GM20000 (cell line): ENCODE results near the gene DENND1C.

ENCODE experiments used
- DNase-seq: peaks from one replicate; pipeline ENCODE4 v3.0.0; 2012; ENCODE audit warnings: low spot score
- TF ChIP-seq, protein P1 (sequence below): IDR thresholded peaks from 2 replicates; pipeline ENCODE4 v1.5.1; 2012; ENCODE audit warnings: mild to moderate bottlenecking, control low read depth; ENCODE audit errors: extremely low read depth, missing control alignments

DENND1C gene

DNA sequence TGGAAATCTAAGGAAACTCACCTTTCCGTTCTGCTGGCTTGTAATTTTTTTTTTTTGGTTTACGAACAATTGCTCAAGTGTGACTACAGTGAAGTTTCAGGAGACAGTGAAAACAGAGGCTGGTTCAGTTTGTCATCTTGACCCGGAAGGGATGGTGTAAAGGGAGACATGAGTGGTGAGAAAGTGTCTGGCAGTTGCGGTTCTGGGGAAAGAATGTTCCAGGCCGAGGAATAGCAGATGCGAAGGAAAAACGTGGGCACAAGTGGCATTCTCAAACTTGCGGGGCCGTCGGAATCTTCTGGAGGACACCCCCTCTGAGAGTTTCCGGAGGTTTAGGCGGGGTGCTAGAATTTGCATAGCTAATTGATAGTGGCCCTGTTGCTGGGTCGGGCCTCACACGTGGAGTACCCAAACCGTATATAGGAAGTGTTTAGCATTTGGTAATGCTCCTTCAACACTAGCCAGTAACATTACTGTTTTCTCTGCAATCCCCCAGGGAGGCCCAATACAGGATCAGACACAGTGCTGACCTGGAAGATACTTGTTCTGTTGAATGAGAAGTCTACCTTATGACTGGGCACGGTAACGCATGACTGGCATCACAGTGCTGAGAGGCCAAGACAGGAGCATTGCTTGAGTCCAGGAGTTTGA is 46.4 kb upstream of the DENND1C start:
- peak; percentile 83 for DNase-seq
- TF ChIP-seq, protein P1, sequence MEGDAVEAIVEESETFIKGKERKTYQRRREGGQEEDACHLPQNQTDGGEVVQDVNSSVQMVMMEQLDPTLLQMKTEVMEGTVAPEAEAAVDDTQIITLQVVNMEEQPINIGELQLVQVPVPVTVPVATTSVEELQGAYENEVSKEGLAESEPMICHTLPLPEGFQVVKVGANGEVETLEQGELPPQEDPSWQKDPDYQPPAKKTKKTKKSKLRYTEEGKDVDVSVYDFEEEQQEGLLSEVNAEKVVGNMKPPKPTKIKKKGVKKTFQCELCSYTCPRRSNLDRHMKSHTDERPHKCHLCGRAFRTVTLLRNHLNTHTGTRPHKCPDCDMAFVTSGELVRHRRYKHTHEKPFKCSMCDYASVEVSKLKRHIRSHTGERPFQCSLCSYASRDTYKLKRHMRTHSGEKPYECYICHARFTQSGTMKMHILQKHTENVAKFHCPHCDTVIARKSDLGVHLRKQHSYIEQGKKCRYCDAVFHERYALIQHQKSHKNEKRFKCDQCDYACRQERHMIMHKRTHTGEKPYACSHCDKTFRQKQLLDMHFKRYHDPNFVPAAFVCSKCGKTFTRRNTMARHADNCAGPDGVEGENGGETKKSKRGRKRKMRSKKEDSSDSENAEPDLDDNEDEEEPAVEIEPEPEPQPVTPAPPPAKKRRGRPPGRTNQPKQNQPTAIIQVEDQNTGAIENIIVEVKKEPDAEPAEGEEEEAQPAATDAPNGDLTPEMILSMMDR = no peak

- TF ChIP-seq, protein P1 = no peak
- DNase-seq = no peak
These were observed 42.7 kb upstream of the DENND1C start for GRCh38 chr19:6524311-6524710.

GRCh38 chr19:6522712-6523111 is 41.1 kb upstream of the DENND1C start:
- no peak for DNase-seq
- TF ChIP-seq, protein P1 = no peak

DNA sequence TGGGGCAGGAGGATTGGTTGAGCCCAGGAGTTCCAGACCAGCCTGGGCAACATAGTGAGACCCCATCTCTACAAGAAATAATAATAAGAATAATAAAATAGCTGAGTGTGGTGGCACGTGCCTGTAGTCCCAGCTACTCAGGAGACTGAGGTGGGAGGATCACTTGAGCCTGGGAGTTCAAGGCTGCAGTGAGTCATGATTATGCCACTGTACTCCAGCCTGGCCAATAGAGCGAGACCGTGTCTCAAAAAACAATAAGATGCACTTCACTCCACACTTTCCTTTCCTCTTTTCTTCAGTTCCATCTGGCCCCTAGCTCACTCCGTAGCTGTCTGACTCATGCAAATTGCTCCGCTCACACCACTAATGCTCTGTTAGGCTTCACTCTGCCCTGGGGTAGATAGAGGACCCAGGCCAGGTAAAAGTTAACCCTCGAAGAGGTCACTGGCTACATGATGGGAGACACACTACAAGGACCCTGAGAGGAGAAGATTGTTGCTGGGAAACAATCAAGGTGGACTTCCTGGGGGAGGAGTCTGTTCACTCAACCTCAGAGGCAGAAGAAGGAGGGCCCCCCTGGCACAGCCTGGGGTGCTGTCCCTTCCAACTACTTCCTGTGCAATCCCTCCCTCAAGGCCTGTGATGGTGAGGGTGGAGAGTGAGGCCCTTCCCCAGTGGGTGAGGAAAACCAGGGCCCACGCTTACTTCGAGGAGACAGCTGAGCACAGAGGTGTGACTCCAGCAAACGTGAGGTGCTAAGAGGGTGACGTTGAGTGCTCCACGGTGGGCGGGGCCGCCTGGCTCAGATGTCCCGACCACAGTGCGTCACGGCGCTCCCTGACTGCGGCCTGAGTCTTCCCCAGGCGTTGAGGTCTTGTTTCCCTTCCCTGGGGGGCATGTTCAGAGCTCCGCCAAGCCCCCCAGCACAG is 40.4 kb upstream of the DENND1C start:
- TF ChIP-seq, protein P1 = no peak
- DNase-seq = peak; percentile 66

- no peak for DNase-seq
- TF ChIP-seq, protein P1 = no peak
These were observed 37.7 kb upstream of the DENND1C start for GRCh38 chr19:6519289-6519688.

GRCh38 chr19:6518145-6518911 is 36.7 kb upstream of the DENND1C start:
- DNase-seq = peak; percentile 68
- TF ChIP-seq, protein P1 = no peak
